SIG-M5 treated with dmso at 0.1 percent for 504 hours (cell line): Measurements from ENCODE around the gene STAM.

Experiments used
- DNase-seq: peaks from one replicate; lab custom pipeline; 2025; ENCODE audit not compliant: unreplicated experiment; lab: John Stamatoyannopoulos, UW

Gene STAM

DNA sequence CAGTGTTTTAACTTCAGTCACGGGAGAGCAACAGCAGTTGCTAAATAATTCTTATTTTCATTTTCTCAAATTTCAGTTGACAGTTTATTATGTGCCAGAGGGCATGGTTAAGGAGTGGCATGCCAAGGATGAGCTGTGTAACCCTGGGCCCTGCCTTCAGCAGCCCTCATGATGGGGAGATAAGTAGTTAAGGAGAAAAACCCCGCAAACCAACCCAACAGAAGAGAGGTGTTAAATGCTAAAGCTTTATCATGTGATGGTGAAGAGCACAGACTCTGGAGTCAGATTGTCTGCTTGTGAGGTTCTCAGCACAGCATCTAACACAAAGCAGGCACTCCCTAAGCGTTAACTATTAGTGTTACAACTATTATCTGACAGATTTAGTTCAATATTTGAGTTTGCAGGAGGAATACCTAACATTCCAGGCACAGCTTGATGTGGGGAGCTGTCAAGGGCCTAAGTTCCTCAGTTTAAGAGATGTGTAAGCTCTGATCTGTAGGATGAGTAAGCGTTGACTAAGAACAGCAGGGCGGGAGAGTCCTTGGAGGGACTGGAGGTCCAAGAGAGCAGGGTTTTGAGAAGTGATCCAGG, 29.6 kb downstream of the STAM start:
- no peak for DNase-seq

DNA sequence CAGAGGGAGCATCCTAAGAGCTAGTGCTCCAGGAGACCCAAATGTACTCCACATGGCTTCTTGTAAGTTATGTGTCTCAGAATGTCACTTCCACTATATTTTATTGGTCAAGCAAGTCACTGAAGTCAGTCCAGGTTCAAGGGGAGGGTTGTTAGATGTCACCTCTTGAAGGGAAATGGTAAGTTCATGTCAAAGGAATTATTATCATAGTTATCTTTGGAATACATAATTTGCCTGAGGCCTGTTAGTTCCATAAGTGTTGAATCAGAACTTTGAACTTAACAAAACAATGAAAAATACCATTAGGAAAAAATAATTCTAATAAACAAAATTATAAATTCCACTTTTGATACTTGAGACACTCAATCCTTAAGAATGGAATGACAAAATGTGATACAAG, 30.6 kb downstream of the STAM start:
- no peak for DNase-seq

DNA sequence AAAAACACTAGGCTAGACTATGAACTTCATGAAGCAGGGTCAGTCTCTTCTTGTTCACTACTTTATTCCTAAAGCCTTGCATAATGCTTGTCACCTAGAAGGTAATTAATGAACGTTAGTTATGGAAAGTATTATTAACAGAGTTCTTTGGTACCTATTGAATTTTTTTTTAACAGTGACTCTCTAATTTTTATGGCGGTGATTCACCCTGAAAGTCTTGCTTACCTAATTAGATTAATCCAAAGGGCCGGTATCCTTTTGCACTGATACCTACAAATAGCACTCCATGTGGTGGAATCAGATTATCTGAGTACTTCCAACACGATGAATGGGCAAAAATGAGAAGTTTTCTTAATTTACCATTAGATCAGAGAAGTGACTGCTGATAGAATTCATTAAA, 31.7 kb downstream of the STAM start:
- no peak for DNase-seq

DNA sequence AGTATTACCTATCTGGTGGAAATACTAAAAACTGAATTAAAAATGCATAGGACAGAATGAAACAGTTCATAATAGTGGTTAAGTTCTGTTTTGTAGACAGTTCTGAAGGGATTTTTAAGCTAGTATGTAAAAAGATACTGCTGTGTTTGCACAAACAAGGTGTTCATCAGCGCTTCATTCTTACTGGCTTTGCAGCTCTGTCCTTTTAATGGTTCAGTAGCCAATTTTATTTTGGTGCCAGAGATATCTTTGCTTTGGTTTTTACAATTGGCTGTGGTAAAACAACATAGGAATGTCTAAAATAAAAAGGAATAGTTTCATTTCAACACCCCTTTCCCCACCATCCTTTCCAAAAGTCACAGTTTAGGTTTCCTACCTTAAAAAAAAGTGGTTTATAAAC, 33.0 kb downstream of the STAM start:
- no peak for DNase-seq

DNA sequence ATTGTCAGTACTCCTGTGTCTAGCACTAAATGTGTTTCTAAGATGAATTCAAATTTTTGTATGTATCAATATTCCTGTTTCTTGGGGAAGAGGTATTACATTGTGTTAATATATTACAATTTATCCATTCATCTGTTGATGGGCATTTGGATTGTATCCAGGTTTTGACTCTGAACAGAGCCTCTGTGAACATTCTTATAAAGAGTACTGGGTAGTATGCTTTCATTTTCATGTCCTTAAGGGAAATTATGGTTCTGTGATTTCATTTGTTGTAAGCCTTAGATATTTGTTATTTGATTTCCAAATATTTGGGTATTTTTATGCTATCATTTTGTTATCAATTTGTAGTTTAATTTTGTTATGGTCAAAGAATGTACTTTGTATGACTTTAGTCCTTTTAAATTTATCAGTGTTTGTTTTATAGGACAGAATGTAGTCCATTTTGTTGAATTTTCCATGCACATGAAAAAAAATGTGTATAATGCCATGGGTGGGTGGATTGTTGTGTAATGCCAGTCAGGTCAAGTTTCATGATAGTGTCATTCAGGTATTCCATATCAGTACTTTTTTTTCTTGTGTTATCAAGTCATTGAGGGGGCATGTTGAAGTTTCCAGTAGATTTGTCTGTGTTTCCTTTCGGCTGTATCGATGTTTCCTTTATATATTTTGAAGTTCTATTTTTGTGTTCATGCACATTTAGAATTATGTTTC, 38.4 kb downstream of the STAM start:
- DNase-seq = no peak

DNA sequence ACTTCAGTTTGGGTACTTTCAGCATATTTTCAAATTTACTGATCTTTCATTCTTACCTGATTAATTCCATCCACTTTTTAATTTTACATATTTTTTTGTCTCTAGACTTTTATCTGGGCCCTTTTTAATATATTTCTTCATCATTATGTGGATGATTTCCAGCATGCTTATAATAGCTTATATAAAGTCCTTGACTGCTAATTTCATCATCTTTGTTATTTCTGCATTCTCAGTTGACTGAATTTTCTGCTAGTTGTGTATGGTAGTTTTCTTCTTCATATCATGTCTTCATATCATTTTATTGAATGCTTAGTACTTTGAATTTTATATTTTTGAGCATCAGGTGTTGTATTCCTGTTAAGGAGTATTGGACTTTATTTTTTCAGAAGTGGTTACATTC, 39.6 kb downstream of the STAM start:
- DNase-seq = no peak

DNA sequence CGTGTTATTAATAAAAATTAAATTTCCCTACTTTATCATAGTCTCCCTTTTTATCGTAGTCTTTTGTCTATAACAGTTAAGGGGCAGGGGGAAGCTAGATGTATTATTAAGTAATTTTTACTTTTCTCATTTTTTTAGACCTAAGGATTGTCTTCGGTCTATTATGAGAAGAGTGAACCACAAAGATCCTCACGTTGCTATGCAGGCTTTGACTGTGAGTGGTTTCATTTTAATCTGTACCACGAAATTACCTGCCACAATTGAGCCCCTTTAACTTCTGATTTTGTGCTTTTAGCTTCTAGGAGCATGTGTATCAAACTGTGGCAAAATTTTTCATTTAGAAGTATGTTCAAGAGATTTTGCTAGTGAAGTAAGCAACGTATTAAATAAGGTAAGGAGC, 40.6 kb downstream of the STAM start:
- no peak for DNase-seq

DNA sequence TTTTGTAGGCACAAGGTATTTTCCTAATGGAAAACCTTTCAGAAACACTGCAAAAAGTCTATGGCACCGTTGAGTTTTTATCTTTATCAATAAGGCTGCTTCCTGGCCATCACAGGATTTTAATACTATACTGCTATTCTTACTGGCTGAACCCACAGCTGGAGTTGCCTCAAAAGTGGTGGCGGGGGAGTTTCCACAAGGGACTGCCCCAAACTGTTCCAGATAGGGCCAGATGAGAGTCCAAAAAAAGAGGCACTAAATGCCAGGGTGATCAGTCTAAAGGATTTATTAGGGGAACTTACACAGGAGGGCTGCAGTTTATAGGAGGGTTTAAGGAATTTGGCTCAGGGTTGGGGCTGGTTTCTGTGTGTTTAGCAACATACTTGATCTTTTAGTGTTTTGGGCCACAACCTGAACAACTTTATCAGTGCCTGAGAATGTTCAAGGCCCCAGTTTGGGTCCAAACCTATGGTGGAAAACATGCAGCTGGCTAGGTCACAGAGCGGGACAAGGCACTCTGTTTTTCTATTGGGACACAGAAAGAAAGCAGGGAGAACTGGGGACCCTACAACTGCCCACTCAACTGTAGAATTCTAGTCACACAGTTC, 41.4 kb downstream of the STAM start:
- no peak for DNase-seq

DNA sequence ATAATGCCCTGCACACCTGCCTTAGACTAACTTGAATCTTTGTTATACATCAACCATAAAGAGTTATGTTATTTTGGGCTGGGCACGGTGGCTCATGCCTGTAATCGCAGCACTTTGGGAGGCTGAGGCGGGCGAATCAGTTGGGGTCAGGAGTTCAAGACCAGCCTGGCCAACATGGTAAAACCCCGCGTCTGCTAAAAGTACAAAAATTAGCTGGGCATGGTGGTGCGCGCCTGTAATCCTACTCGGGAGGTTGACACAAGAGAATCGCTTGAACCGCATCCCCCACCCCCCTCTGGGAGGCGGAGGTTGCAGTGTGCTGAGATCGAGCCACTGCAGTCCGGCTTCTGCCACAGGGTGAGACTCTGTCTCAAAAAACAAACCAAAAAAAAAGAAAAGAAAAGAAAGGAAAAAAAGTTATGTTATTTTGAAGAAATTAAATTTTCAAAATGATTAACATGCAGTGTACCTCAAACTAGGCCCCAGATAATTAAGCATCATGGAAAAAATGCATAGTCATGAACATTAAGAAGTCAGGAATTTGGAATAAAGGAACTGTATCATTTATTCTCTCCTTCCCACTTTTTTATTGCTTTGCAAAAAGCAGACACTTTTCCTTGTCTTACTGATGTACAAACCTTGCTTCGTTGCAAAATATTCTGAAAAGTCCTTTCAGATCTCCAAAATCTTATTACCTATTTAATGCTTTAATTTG, 43.3 kb downstream of the STAM start:
- no peak for DNase-seq

DNA sequence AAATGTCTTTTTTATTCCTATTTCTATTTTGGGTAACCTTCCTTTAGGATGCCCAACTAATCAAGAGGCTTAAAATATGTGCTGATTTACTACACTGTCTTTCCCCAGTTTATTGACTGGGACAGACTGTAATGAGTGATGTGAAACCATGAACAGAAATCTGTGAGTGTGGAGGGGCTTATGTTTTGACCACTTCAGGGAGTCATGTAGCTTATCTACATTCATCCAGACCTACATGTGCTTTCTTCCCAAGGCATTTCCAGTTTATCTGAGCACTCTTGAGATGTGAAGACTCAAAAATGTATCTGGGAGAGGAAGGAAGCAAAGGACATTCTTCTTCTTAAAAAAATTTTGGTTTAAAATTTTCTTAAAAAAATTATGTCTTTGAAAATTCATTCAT, 45.2 kb downstream of the STAM start:
- no peak for DNase-seq

DNA sequence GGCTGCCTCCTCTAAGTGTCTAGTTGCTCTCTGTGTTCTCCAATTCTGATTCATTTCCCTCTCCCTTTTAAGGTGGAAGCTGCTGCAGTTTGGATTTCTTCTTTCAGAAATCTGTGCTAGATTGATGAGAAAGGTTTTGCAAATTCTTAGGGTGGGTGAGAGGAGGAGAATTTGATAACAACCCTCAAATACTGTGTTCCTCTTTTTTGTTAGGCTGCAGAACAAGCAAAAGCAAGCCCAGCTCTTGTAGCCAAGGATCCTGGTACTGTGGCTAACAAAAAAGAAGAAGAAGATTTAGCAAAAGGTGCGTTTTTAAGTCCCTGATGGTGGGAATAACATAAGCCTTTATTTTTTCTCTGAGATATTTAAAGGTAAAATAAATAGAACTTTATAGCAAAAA, 49.1 kb downstream of the STAM start:
- no peak for DNase-seq

DNA sequence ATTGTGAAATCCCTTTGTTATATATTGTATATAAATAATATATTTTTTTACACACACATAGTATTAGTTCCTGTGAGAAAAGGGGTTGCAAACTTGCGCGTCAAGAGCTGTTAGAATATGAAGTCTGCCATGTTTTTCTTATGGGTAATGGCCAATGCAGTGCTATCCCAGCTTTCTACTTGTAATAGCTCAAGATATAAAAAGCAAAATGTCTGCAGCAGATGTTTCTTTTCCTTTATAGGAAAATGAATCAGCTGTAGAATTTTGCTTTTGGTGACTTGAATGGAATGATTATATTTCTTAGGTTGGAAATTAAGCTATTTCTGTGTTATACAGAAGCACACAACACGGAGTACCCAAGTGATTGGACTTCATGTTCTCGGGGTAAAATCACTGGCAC, 54.7 kb downstream of the STAM start:
- no peak for DNase-seq

DNA sequence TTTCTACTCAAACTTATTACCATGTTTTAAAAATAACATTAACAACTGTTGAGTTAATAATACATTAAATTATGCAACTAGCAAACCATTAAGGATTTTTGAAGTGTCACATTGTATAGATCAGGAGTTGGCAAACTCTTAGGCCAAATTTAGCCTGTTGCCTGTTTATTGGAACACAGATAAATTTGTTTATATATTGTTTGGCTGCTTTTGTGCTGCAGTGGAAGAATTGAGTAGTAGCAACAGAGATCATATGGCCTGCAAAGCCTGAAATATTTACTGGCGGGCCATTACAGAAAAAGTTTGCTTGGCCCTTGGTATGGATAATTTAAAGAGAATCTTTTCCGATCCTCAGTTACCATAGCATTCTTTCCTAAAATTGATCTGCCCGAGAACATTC, 57.4 kb downstream of the STAM start:
- DNase-seq = no peak

DNA sequence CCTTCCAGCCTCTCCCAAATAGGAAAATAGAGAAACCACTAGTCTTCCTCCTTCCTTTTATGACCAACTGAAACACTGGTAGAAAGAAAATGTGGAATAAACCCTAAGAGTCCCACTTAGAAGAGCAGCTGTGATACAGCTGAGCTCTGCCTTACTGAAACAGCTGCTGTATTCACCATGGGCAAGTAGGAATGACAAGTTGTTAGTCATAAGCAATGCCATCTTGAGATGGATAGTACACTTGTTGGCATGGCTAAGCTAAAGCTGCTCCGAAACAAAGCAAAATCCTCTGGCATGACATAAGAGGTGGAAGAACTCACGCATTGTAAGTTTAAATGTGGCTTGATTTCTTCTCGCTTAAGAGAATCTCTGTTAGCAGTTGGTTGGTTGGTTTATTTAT, 59.8 kb downstream of the STAM start:
- DNase-seq = no peak

DNA sequence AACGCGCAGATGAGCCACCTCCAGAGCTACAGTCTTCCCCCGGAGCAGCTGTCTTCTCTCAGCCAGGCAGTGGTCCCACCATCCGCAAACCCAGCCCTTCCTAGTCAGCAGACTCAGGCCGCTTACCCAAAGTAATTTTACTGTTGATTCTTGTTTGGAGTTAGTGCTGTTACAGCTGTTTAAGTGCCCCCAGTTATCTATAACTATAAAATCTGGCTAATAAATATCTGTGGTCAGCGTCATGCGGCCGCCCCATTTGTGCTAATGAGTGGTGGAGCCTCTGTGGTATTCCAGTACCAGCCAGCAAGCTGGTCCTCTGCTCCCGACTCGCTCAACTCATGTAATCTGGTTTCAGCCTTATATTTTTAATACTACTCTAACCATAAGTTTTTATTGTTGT, 64.9 kb downstream of the STAM start:
- no peak for DNase-seq

DNA sequence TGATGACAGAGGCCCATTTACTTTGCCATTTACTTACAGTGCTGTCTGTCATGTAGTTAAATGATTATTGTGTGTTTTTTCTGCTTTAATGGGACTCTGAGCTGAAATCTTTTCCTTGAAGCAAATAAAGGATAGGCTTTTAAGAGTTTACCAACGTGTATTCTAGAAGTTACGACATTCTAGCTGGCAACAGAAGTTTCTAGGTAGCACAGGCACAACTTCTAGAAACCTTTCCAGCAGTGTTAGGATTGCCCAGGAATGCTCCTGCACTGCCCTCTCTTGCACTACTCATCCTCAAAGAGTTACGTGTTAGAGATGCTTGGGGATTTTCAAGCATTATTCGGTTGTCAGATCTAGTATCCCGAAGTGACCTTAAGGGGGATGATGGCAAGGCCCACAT, 65.5 kb downstream of the STAM start:
- DNase-seq = no peak

DNA sequence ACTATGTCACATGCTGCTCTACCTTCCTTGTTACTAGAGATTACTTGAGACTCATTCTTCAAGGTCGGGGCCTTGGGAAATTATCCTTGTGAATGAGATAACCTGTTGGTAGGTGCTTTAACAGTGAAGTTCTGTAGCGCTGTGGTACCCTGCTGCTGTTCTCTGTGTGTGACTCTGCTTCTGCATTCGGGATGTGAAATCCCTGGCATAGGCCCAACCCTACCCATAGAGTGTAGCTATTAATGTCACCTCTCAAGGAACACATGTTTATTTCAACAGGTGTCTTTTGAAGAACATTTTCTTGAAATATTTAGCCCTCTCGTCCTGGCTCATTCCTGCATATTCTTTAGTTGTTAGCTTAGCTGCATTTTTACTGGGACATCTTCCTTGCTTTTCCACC, 66.2 kb downstream of the STAM start:
- no peak for DNase-seq

DNA sequence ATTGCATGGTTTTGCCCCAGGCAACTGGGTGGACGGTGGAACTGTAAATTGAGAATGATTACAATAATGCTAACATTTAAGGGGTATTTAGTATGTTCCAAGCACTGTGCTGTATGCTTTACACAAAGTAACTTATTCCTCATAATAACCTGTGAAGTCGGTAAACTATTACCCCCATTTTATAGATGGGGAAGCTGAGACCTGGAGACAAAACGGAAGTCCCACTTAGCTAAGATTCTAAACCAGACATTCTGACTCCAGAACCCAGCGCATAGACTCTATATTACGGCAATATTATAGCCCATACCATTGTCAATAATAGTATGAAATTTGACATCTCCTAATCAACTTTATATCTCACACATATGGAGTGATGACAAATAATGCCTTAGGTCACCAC, 68.1 kb downstream of the STAM start:
- no peak for DNase-seq

DNA sequence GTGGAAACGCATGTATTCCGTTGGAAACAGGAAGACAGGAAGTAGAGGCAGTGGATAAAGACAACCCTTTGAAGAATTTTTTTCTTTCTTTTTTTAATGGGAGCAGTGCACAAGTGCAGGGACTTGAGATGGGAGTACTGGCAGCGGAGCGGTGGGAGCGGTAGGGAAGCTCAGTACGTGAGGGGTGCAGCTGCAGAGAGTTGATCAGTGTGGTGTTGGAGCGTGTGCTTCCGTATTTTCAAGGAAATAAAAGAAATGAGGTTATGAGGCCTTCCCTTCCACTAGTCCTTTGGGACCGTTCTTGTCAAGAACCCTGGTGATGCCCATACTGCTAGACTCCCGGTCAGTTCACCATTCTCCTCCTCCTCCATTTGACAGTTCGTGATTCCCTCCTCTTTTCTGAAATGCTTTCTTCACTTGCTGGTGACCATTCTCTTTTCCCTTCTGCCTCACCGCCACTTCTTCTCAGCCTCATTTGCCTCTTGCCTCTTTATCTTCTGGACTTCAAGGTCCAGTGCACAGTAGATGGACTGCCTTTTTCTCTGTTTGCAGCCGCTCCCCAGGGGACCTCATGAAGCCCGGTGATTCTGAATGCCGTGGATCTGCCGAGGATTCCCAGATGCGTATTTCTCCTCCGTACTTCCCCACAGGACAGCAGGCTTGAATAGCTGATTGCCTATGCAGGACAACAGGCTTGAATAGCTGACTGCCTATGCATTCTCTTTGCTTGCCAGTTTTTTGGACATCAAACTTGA, 68.9 kb downstream of the STAM start:
- no peak for DNase-seq

DNA sequence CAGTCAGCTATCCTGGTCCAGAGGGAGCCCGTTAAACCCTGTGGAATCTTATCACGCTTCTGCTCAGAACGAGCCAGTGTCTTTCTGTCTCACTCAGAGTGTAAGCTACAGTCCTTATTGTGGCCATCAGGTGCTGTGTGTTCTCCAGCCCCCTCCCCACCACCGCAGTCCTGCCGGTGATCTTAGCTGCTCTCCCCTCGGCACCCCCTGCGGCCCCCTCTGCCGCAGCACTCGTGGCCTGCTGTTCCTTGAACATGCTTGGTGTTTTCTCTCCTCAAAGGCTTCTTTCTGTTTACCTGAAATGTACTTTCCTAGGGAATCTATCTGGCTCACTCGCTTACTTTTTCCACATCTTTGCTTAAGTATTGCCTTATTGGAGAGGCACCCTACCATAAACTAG, 69.8 kb downstream of the STAM start:
- DNase-seq = no peak

DNA sequence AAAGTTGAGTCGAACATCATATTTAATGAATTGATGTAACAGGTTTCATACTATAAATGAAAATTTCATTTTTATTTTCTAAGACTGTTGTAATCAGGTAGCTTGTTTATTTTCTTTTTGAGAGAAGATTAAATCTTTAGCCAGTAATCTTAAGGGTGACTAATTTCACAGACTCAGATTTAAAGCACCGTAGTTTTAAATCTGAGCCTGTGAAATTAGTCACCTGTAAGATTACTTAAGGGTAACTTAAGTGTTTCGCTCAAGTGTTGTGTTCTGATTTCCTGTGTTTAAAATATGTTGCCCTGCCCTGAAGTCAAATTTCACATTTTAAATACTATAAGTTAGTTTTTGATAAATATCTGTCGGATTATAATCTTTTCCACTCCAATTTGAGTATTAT, 72.2 kb downstream of the STAM start:
- no peak for DNase-seq
